Neural crest cell (in vitro differentiated cells): ENCODE results near the gene GABARAPL1. TPM values are rescaled to one million over a fixed set of nuclear protein-coding genes. Genes with fewer than 3 reads are reported as not detected.

Source experiments
- DNase-seq: peaks from one replicate; pipeline ENCODE4 v3.0.0; 2021; ENCODE audit warnings: low read depth, mixed read lengths, low spot score
- H3K27ac Mint-ChIP-seq: one replicate; pipeline ENCODE4 v1.8.0; 2021; ENCODE audit warnings: mild to moderate bottlenecking, mixed read lengths; ENCODE audit not compliant: unreplicated experiment
- H3K27me3 Mint-ChIP-seq: 2 replicates; pipeline ENCODE4 v1.8.0; 2021; ENCODE audit warnings: low read depth, mild to moderate bottlenecking, mixed read lengths
- H3K36me3 Mint-ChIP-seq: 2 replicates; pipeline ENCODE4 v1.8.0; 2021; ENCODE audit warnings: low read depth, mild to moderate bottlenecking, mixed read lengths
- H3K4me1 Mint-ChIP-seq: 2 replicates; pipeline ENCODE4 v1.8.0; 2021; ENCODE audit warnings: mixed read lengths
- H3K4me3 Mint-ChIP-seq: one replicate; pipeline ENCODE4 v1.8.0; 2021; ENCODE audit warnings: mild to moderate bottlenecking, mixed read lengths
- H3K9me3 Mint-ChIP-seq: 2 replicates; pipeline ENCODE4 v1.8.0; 2021; ENCODE audit warnings: mixed read lengths
- CTCF ChIP-seq: fragments of 200-600 bp; sonication (generic); conservative IDR thresholded peaks from 2 replicates; pipeline ENCODE4 v1.5.0; 2021; ENCODE audit warnings: antibody characterized with exemption, mild to moderate bottlenecking
- total RNA-seq: library from RNA; stranded (reverse); gene quantifications from 2 replicates; pipeline ENCODE4 v1.2.1, GENCODE V29; 2021

GABARAPL1 gene
- total RNA-seq, 1 donor from 2014 or later = 16.0 TPM

GRCh38 chr12:10226731-10227130 lies 14.1 kb downstream of the GABARAPL1 start:
- H3K27me3 Mint-ChIP-seq = no peaks in the 10 kb centered on the region
- no peak overlapping the region for H3K4me3 Mint-ChIP-seq
- no peak for DNase-seq
- H3K27ac Mint-ChIP-seq = no peak overlapping the region
- no peak for TF ChIP-seq CTCF
- H3K9me3 Mint-ChIP-seq = no peaks in the 10 kb centered on the region
- H3K4me1 Mint-ChIP-seq = no peaks in the 10 kb centered on the region
- peaks cover 11% of the 10 kb centered on the region for H3K36me3 Mint-ChIP-seq

- no peak for DNase-seq
- TF ChIP-seq CTCF = no peak
- Mint-ChIP-seq H3K27ac (no peak overlapping the region), H3K4me1 (no peaks in the 10 kb centered on the region), H3K9me3 (no peaks in the 10 kb centered on the region), H3K36me3 (peaks cover 5% of the 10 kb centered on the region), H3K4me3 (no peak overlapping the region), H3K27me3 (no peaks in the 10 kb centered on the region)
These were observed 15.0 kb downstream of the GABARAPL1 start for GRCh38 chr12:10227648-10228047.

- no peak for DNase-seq
- Mint-ChIP-seq H3K9me3 (peaks cover 10% of the 10 kb centered on the region), H3K4me3 (no peak overlapping the region), H3K4me1 (no peaks in the 10 kb centered on the region), H3K27me3 (no peaks in the 10 kb centered on the region), H3K36me3 (peaks cover 9% of the 10 kb centered on the region), H3K27ac (no peak overlapping the region)
- TF ChIP-seq CTCF = no peak
These were observed 21.9 kb downstream of the GABARAPL1 start for GRCh38 chr12:10234562-10234961.

GRCh38 chr12:10235761-10236631 lies 23.3 kb downstream of the GABARAPL1 start:
- H3K9me3 Mint-ChIP-seq = peaks cover 10% of the 10 kb centered on the region
- no peak overlapping the region for H3K4me3 Mint-ChIP-seq
- peaks cover 9% of the 10 kb centered on the region for H3K36me3 Mint-ChIP-seq
- no peak for DNase-seq
- no peaks in the 10 kb centered on the region for H3K4me1 Mint-ChIP-seq
- no peak overlapping the region for H3K27ac Mint-ChIP-seq
- no peaks in the 10 kb centered on the region for H3K27me3 Mint-ChIP-seq
- TF ChIP-seq CTCF = peak; percentile 99

- H3K27me3 Mint-ChIP-seq = no peaks in the 10 kb centered on the region
- peaks cover 10% of the 10 kb centered on the region for H3K9me3 Mint-ChIP-seq
- no peak overlapping the region for H3K27ac Mint-ChIP-seq
- H3K4me3 Mint-ChIP-seq = no peak overlapping the region
- H3K36me3 Mint-ChIP-seq = peaks cover 9% of the 10 kb centered on the region
- TF ChIP-seq CTCF = no peak
- H3K4me1 Mint-ChIP-seq = no peaks in the 10 kb centered on the region
- DNase-seq = no peak
These were observed 24.0 kb downstream of the GABARAPL1 start for GRCh38 chr12:10236720-10237119.
